ENCODE results near the gene BORA. TPM values are rescaled to one million over a fixed set of nuclear protein-coding genes. Genes with fewer than 3 reads are reported as not detected.

The BORA gene
- total and polyA plus RNA-seq, 2 of the 13 experiments (the other 11 are each of a cell fraction or from before 2014, with no cell fraction given), result 4.0 to 17.4 TPM

DNA sequence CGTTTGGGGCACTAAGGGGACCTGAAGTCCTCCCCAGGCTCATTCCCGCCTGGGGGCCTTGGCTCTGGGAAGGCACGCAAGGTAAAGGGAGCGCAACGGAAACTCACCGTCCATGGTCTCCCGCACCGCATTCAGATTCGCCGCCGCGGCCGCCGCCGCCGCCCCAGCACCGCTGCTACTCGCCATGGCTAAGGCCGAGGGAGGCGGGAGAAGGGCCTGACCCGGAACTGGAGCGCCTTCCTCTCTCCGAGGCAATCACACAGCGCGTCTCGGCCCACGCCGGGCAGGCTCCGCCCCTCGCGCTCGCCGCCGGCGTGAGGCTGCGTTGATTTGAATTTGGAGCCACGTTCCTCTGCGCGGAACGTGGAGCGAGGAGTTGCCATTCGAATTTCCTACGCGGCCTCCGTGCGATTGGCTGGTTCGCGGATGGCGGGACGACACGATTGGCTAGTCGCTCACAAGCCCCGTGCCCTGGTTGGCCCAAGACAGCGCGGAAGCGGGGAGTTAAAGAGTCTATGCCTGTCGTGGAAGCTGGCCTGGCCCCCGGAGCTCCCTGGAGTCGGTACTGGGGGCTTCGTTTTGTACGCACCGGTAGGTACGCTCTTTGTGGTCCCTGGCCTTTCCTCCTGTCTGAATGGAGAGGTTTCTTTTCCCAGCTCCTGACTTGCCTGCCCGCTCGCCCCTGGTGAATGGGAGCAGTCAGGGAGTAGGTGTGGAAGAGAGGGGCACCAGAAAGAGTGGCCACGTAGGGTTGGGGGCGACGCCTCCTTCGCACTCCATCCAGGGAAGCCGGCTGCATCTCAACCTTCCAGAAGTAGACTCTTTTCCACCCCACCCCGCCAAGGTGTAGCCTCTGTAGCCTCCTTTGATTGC, at the start of gene BORA, which contains the start of gene MZT1 (continued):
- TF ChIP-seq, protein P1, sequence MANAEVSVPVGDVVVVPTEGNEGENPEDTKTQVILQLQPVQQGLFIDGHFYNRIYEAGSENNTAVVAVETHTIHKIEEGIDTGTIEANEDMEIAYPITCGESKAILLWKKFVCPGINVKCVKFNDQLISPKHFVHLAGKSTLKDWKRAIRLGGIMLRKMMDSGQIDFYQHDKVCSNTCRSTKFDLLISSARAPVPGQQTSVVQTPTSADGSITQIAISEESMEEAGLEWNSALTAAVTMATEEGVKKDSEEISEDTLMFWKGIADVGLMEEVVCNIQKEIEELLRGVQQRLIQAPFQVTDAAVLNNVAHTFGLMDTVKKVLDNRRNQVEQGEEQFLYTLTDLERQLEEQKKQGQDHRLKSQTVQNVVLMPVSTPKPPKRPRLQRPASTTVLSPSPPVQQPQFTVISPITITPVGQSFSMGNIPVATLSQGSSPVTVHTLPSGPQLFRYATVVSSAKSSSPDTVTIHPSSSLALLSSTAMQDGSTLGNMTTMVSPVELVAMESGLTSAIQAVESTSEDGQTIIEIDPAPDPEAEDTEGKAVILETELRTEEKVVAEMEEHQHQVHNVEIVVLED (CRISPR knock-in tag; IDR thresholded peaks at IDR 0.05; ENCODE audit: borderline replicate concordance), result peak; percentile 99
- TF ChIP-seq ELF1 (CRISPR knock-in tag; IDR thresholded peaks at IDR 0.05) (peak; percentile 93), ZNF121 (CRISPR knock-in tag; IDR thresholded peaks at IDR 0.05) (no peak), ZNF24 (IDR thresholded peaks at IDR 0.05) (no peak), SIN3B (IDR thresholded peaks at IDR 0.05; ENCODE audit: low read length) (peak; percentile 77), NR3C1 (CRISPR knock-in tag; IDR thresholded peaks at IDR 0.05) (no peak), KMT2B (CRISPR knock-in tag; IDR thresholded peaks at IDR 0.05) (peak; percentile 94), RCOR2 (CRISPR knock-in tag; IDR thresholded peaks at IDR 0.05) (no peak), HOXA5 (CRISPR knock-in tag; IDR thresholded peaks at IDR 0.05) (peak; percentile 57; the same call in 1 of the 2 replicates), ZNF546 (CRISPR knock-in tag; conservative IDR thresholded peaks at IDR 0.05) (peak; percentile 80; the same call in 1 of the 2 replicates)
- TF ChIP-seq, protein P2, sequence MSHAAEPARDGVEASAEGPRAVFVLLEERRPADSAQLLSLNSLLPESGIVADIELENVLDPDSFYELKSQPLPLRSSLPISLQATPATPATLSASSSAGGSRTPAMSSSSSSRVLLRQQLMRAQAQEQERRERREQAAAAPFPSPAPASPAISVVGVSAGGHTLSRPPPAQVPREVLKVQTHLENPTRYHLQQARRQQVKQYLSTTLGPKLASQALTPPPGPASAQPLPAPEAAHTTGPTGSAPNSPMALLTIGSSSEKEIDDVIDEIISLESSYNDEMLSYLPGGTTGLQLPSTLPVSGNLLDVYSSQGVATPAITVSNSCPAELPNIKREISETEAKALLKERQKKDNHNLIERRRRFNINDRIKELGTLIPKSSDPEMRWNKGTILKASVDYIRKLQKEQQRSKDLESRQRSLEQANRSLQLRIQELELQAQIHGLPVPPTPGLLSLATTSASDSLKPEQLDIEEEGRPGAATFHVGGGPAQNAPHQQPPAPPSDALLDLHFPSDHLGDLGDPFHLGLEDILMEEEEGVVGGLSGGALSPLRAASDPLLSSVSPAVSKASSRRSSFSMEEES (CRISPR knock-in tag; IDR thresholded peaks at IDR 0.05), result peak; percentile 67; the same call in 1 of the 2 replicates
- TF ChIP-seq, protein P3, sequence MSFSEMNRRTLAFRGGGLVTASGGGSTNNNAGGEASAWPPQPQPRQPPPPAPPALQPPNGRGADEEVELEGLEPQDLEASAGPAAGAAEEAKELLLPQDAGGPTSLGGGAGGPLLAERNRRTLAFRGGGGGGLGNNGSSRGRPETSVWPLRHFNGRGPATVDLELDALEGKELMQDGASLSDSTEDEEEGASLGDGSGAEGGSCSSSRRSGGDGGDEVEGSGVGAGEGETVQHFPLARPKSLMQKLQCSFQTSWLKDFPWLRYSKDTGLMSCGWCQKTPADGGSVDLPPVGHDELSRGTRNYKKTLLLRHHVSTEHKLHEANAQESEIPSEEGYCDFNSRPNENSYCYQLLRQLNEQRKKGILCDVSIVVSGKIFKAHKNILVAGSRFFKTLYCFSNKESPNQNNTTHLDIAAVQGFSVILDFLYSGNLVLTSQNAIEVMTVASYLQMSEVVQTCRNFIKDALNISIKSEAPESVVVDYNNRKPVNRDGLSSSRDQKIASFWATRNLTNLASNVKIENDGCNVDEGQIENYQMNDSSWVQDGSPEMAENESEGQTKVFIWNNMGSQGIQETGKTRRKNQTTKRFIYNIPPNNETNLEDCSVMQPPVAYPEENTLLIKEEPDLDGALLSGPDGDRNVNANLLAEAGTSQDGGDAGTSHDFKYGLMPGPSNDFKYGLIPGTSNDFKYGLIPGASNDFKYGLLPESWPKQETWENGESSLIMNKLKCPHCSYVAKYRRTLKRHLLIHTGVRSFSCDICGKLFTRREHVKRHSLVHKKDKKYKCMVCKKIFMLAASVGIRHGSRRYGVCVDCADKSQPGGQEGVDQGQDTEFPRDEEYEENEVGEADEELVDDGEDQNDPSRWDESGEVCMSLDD (CRISPR knock-in tag; IDR thresholded peaks at IDR 0.05; ENCODE audit: borderline replicate concordance), result no peak
- TF ChIP-seq, protein P4, sequence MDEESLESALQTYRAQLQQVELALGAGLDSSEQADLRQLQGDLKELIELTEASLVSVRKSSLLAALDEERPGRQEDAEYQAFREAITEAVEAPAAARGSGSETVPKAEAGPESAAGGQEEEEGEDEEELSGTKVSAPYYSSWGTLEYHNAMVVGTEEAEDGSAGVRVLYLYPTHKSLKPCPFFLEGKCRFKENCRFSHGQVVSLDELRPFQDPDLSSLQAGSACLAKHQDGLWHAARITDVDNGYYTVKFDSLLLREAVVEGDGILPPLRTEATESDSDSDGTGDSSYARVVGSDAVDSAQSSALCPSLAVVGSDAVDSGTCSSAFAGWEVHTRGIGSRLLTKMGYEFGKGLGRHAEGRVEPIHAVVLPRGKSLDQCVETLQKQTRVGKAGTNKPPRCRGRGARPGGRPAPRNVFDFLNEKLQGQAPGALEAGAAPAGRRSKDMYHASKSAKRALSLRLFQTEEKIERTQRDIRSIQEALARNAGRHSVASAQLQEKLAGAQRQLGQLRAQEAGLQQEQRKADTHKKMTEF (CRISPR knock-in tag; IDR thresholded peaks at IDR 0.05), result peak; percentile 92
- TF ChIP-seq, protein P5, sequence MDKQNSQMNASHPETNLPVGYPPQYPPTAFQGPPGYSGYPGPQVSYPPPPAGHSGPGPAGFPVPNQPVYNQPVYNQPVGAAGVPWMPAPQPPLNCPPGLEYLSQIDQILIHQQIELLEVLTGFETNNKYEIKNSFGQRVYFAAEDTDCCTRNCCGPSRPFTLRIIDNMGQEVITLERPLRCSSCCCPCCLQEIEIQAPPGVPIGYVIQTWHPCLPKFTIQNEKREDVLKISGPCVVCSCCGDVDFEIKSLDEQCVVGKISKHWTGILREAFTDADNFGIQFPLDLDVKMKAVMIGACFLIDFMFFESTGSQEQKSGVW (CRISPR knock-in tag; IDR thresholded peaks at IDR 0.05; ENCODE audit: borderline replicate concordance), result 0 out of 2 replicates have a peak, but pooled peaks have one; percentile 32
- TF ChIP-seq, protein P6, sequence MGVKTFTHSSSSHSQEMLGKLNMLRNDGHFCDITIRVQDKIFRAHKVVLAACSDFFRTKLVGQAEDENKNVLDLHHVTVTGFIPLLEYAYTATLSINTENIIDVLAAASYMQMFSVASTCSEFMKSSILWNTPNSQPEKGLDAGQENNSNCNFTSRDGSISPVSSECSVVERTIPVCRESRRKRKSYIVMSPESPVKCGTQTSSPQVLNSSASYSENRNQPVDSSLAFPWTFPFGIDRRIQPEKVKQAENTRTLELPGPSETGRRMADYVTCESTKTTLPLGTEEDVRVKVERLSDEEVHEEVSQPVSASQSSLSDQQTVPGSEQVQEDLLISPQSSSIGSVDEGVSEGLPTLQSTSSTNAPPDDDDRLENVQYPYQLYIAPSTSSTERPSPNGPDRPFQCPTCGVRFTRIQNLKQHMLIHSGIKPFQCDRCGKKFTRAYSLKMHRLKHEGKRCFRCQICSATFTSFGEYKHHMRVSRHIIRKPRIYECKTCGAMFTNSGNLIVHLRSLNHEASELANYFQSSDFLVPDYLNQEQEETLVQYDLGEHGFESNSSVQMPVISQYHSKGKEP (CRISPR knock-in tag; IDR thresholded peaks at IDR 0.05), result no peak
- TF ChIP-seq, protein P7, sequence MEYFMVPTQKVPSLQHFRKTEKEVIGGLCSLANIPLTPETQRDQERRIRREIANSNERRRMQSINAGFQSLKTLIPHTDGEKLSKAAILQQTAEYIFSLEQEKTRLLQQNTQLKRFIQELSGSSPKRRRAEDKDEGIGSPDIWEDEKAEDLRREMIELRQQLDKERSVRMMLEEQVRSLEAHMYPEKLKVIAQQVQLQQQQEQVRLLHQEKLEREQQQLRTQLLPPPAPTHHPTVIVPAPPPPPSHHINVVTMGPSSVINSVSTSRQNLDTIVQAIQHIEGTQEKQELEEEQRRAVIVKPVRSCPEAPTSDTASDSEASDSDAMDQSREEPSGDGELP (IDR thresholded peaks at IDR 0.05; ENCODE audit: borderline replicate concordance, low read depth), result peak; percentile 26; the same call in 1 of the 2 replicates
